BJ (cell line): Measurements from ENCODE around the gene DRGX. TPM values are rescaled to one million over a fixed set of nuclear protein-coding genes. Genes with fewer than 3 reads are reported as not detected.

ENCODE experiments used
- CTCF ChIA-PET: fragments of 350-600 bp; formaldehyde crosslinking; extraction: SDS; loops from one replicate; lab custom pipeline; 2021; ENCODE audit warnings: antibody characterized with exemption, inconsistent platforms; lab: Yijun Ruan, JAX
- POLR2A ChIA-PET: fragments of 300-600 bp; sonication (Branson Sonifier 250); formaldehyde crosslinking; extraction: SDS; loops from one replicate; lab custom pipeline; 2021; ENCODE audit warnings: antibody characterized with exemption; lab: Charles Lee
- DNase-seq: peaks from one replicate; pipeline ENCODE4 v3.0.0-alpha.2; 2011; ENCODE audit warnings: low read depth
- H3K27me3 ChIP-seq: 2 replicates; pipeline ENCODE4 v1.6.0; 2011; ENCODE audit warnings: low read length; ENCODE audit not compliant: control insufficient read depth, insufficient read depth
- H3K36me3 ChIP-seq: 2 replicates; pipeline ENCODE4 v1.5.1; 2011; ENCODE audit warnings: low read length; ENCODE audit not compliant: control insufficient read depth, insufficient read depth
- H3K4me3 ChIP-seq: 2 replicates; pipeline ENCODE4 v1.5.1; 2011; ENCODE audit warnings: low read depth, mild to moderate bottlenecking, control low read depth, low read length
- CTCF ChIP-seq: IDR thresholded peaks from 2 replicates; pipeline ENCODE4 v1.5.1; 2011; ENCODE audit warnings: low read depth, mild to moderate bottlenecking, control low read depth, inconsistent platforms, low read length, moderate library complexity; ENCODE audit not compliant: insufficient read depth
- polyA plus RNA-seq: library from polyadenylated mRNA; depleted of rRNA; stranded (reverse); fragments of >200 nt; gene quantifications from 2 replicates; pipeline ENCODE4 v1.2.3, GENCODE V29; 2011

The DRGX gene
- polyA plus RNA-seq, 1 experiment, result 0.06 TPM

- POLR2A ChIA-PET, result no interaction called here
- CTCF ChIA-PET, result no interaction called here
- Histone ChIP-seq H3K4me3 (no peak overlapping the region), H3K27me3 (no peaks in the 10 kb centered on the region; the same call in 1 of the 2 replicates), H3K36me3 (no peaks in the 10 kb centered on the region)
- DNase-seq, result no peak
- TF ChIP-seq CTCF, result no peak
These were observed 25.4 kb downstream of the DRGX start for GRCh38 chr10:49370326-49371100.

- CTCF ChIA-PET, result no interaction called here
These were observed 26.4 kb downstream of the DRGX start for GRCh38 chr10:49369216-49370162.

GRCh38 chr10:49368256-49368655, 27.6 kb downstream of the DRGX start:
- ChIA-PET CTCF (interaction anchor here (0.9 kb wide), 1 partner anchor 41 kb away, joined by 3 read pairs; no protein-coding TSS in a partner anchor), POLR2A (no interaction called here)
- TF ChIP-seq CTCF, result no peak
- Histone ChIP-seq H3K27me3 (no peaks in the 10 kb centered on the region), H3K4me3 (no peak overlapping the region), H3K36me3 (no peaks in the 10 kb centered on the region)
- DNase-seq, result no peak

More at GRCh38 chr10:49369216-49370162, 26.4 kb downstream of the DRGX start:
- no peak for DNase-seq
- POLR2A ChIA-PET, result no interaction called here
- H3K4me3 ChIP-seq, result no peak overlapping the region
- TF ChIP-seq CTCF, result no peak
- no peaks in the 10 kb centered on the region; the same call in 1 of the 2 replicates for H3K27me3 ChIP-seq
- H3K36me3 ChIP-seq, result no peaks in the 10 kb centered on the region

GRCh38 chr10:49367600-49367999, 28.3 kb downstream of the DRGX start:
- TF ChIP-seq CTCF, result no peak

GRCh38 chr10:49366460-49366859, 29.4 kb downstream of the DRGX start:
- Histone ChIP-seq H3K27me3 (no peaks in the 10 kb centered on the region), H3K4me3 (no peak overlapping the region), H3K36me3 (no peaks in the 10 kb centered on the region)
- ChIA-PET POLR2A (no interaction called here), CTCF (no interaction called here)
- TF ChIP-seq CTCF, result no peak
- DNase-seq, result no peak

More at GRCh38 chr10:49367600-49367999, 28.3 kb downstream of the DRGX start:
- Histone ChIP-seq H3K27me3 (no peaks in the 10 kb centered on the region), H3K4me3 (no peak overlapping the region), H3K36me3 (no peaks in the 10 kb centered on the region)
- DNase-seq, result no peak
- ChIA-PET CTCF (no interaction called here), POLR2A (interaction anchor here (0.5 kb wide), 1 partner anchor 9 kb away, joined by 3 read pairs; no protein-coding TSS in a partner anchor)
